CD4-positive, alpha-beta T cell treated with Interleukin-6 at 100 ng/mL for 8 hours (primary cell): ENCODE results near the gene EPC1.
A peak's percentile ranks its signal among the peaks of the same experiment; 100 is the strongest.
"Not testable (repeated sequence)": the region's sequence is repeated elsewhere in the genome, so short reads cannot be mapped to it uniquely, and the experiment has no call there.

ENCODE experiments used
- DNase-seq: peaks from one replicate; pipeline ENCODE4 v3.0.0-alpha.2; 2020; ENCODE audit warnings: mixed read lengths, low spot score

The EPC1 gene

GRCh38 chr10:32279795-32280194 lies 67.2 kb downstream of the EPC1 start:
- DNase-seq = no peak

DNA sequence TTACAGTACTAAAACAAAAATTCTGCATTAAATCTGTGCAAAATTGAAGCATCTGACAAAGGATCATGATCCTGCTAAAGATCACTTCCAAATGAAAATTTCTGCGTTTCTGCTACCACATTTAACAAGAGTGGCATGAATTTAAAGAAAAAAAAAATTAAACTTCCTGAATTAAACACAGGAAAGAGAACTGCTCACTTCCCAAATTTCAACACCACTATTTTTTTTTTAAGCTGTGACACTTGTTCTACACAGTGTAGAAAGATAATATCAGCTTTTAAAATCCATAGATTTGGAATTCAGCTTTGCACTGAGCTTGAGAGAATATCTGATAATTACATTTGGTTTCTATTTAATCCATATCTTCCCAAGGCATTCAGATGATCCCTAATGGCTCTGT lies 73.6 kb downstream of the EPC1 start:
- no peak for DNase-seq

DNA sequence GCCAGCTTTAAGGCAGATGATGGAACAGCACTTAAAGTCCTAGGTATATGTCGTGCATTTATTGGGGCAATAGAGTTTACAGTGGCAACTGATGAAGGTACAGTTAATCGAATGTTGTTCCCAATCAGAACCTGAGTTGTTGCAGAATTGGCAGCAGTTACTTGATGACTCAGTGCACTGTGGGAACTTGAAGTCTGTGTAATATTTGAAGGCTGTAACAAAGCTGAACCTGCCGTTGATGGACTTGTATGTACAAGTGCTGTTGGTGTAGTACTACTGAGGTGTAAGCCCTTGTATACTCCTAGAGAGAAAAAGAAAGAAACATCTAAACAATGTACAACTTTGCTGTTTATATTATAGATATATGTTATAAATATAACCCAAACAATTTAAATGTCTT lies 75.3 kb downstream of the EPC1 start:
- DNase-seq = no peak

- no peak for DNase-seq
Observed at GRCh38 chr10:32269343-32270100, 77.4 kb downstream of the EPC1 start.

DNA sequence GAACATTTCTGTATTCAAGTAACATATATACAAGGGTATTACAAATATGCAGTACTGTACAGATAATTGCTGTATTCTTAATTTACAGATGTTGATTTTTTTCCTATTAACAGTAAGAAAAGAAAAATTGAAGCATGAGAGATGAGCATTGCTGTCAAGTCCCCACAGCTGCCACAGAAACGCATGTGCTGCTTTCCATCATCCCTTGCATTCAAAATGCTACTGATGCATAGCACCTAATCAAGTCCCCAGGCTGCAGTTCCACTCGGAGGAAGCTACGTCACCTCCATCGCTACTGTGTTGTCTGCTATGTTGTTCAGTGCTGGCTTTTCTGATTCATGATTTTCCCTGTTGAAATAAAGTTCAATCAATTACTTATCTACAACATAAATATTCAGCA lies 78.2 kb downstream of the EPC1 start:
- no peak for DNase-seq

GRCh38 chr10:32266979-32267378 lies 80.0 kb downstream of the EPC1 start:
- no peak for DNase-seq

DNA sequence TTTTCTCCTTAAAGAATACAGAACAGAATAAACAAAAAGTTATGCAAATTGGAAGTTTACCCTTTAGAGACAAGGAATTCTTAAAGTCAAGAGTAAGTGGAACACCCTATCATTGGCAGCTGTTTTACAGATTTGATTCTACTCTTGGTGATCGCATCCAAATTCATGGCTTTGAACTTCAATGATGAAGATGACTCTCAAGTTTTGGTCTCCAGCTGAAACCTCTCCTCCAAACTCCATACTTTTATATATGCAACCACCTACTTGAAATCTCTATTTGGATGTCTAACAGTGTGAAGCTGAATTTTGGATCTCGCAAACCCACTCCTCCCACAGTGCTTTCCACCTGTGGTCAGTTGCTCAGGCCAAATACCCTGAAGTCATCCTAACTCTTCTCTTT lies 80.4 kb downstream of the EPC1 start:
- DNase-seq = no peak

DNA sequence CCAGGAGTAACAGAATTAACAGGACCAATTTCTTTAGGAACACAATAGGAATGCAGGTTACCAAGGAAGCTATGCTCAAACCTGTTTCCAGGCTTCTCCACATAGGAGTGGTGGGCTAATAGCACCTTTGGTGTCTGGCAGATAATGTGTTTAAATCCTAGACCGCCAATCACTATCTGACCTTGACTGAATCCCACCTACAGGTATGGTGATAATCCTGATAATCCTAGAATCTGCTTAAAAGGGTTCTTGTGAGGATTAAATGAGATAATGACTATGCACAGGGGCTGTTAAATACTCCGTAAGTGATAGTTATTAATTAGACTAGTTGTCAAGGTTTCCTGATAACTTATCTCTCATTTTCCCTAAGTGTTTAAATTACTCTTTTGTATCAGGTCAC lies 81.2 kb downstream of the EPC1 start:
- no peak for DNase-seq

- no peak for DNase-seq
Observed at GRCh38 chr10:32263300-32263699, 83.7 kb downstream of the EPC1 start.

DNA sequence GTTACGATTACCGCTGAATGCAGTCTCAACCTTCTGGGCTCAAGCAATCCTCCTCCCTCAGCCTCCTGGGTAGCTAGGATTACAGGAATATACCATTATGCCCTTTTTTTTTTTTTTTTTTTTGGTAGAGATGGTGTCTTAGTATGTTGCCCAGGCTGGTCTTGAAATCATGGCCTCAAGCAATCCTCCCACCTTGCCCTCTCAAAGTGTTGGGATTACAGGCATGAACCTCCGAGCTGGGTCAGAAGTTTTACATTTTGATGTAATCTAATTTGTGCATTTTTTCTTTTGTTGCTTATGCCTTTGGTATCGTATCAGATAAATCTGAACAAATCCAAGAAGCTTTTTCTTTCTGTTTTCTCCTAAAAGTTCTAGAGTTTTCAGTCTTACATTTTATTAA lies 87.4 kb downstream of the EPC1 start:
- DNase-seq = no peak

- peak; percentile 70 for DNase-seq
Observed at GRCh38 chr10:32256613-32257437, 90.1 kb downstream of the EPC1 start.

DNA sequence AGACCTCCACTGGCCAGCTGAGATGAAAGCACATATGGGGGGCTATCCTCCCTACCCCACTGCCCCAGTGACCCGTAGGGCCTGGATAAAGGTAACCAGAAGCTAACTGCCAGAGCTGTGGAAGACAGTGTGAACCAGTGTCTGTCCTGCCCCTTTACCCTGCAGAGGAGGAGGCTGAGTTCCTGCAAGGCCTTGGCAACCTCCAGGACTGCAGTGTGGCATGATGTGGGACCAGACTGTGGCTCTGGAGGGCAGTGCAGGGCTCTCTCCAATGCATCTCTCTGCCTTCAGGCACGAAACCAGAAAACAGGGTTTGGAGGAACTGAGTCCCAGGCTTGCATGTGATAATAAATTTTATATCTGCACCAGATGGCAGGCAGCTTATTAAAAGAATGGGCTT lies 93.1 kb downstream of the EPC1 start:
- DNase-seq = no peak

- DNase-seq = no peak
Observed at GRCh38 chr10:32253276-32253675, 93.7 kb downstream of the EPC1 start.

DNA sequence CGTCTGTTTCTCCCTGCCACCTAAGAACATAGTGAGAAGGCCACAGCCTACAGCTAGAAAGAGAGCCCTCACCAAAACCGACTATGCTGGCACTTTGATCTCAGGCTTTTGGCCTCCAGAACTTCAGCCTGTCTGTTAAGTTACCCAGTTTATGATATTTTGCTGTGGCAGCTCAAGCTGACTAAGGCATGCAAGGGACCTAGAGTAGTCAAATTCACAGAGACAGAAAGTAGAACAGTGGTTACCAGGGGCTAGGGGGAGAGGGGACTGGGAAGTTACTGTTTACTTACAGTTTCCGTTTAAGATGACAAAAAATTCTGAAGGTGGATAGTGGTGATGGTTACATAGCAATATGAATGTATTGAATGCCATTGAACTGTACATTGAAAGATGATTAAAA lies 96.5 kb downstream of the EPC1 start:
- not testable (repeated sequence) for DNase-seq

GRCh38 chr10:32246685-32247084 lies 100.3 kb downstream of the EPC1 start:
- DNase-seq = no peak

DNA sequence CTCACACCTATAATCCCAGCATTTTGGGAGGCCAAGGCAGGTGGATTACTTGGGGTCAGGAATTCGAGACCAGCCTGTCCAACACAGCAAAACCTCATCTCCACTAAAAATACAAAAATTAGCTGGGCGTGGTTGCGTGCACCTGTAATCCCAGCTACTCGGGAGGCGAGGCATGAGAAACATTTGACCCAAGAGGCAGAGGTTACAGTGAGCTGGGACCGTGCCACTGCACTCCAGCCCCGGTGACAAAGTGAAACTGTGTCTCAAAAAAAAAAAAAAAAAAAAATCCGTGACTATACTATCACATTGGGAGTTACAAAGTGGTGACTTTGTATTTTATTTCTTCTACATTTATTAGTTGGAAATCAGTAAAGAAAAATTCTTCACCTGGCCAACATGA lies 101.2 kb downstream of the EPC1 start:
- DNase-seq = no peak

- DNase-seq = no peak
Observed at GRCh38 chr10:32244421-32245207, 102.3 kb downstream of the EPC1 start.

- no peak for DNase-seq
Observed at GRCh38 chr10:32244011-32244410, 102.9 kb downstream of the EPC1 start.

DNA sequence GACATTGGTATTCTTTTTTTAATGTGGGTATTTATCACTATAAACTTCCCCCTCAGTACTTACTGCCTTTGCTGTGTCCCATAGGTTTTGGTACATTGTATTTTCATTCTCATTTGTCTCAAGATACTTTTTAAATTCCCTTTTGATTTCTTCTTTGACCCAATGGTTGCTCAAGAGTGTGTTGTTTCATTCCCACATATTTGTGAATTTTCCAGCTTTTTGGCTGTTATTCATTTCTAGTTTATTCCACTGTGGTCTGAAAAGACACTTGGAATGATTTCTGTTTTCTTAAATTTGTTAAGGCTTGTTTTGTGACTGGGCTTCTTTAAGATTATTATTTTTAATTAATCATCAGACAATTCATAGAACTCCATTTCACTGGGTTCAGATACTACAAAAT lies 105.0 kb downstream of the EPC1 start:
- DNase-seq = no peak

GRCh38 chr10:32240471-32240870 lies 106.5 kb downstream of the EPC1 start:
- DNase-seq = no peak

GRCh38 chr10:32239769-32240168 lies 107.2 kb downstream of the EPC1 start:
- DNase-seq = no peak

DNA sequence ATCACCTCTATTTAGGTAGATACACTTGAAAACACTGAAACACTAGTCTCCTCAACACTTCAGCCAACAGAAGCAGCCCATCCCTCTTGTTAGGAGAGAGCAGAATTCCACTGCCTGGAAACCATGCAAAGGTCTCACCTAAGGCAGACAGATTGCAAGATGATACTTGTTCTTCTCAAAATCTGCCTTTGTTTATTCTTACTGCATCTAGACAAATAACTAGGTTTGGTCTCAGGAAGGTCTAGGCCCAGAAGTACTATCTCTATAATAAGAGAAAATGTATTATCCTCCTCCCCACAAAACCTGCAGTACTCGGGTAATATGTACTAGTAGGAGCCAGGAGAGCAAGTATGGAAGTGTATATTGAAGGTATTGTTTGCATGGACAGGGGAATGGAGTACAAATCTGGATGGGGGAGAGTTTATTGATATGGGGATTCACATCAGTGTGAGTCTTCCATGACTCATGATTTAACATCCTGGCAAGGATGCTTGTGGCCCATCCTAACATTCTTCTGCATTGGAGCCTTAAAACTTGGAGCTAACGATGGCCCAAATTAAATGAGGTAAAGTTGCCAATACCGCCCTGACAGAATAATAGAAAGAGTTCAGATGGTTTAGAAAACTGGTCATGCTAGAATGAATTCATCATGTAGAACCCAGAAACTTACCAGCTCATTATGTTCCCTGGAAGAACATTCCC lies 109.2 kb downstream of the EPC1 start:
- no peak for DNase-seq
